Measurements from ENCODE around the gene VOPP1.

- TF ChIP-seq CREB1 (IDR thresholded peaks at IDR 0.05; ENCODE audit: low read depth) (no peak), EP300 (IDR thresholded peaks at IDR 0.05; ENCODE audit: borderline replicate concordance) (no peak), CEBPB (IDR thresholded peaks at IDR 0.05) (no peak)
Measured at GRCh38 chr7:55437375-55437774, 134.9 kb downstream of the VOPP1 start.
